Activated CD4-positive, alpha-beta T cell treated with anti-CD3 and anti-CD28 coated beads, Interleukin-2, amount 10 ng/mL, durations not matched to agents 7 days and 5 days (primary cell): ENCODE measurements around the gene GRB2. TPM values are rescaled to one million over a fixed set of nuclear protein-coding genes. Genes with fewer than 3 reads are reported as not detected.
"Not testable (repeated sequence)": the region's sequence is repeated elsewhere in the genome, so short reads cannot be mapped to it uniquely, and the experiment has no call there.

ENCODE experiments used
- CTCF ChIA-PET: fragments of 350-600 bp; sonication (Branson Sonifier 250); formaldehyde crosslinking; loops from one replicate; lab custom pipeline; 2021; ENCODE audit warnings: antibody characterized with exemption; lab: Charles Lee
- POLR2A ChIA-PET: fragments of 350-600 bp; sonication (Branson Sonifier 250); formaldehyde crosslinking; loops from one replicate; lab custom pipeline; 2021; ENCODE audit warnings: antibody characterized with exemption; lab: Charles Lee
- DNase-seq: peaks from one replicate; pipeline ENCODE4 v3.0.0-alpha.2; 2020
- H3K27ac Mint-ChIP-seq: one replicate; pipeline ENCODE4 v1.8.0; 2021; ENCODE audit warnings: mild to moderate bottlenecking, moderate library complexity, mixed read lengths
- H3K27me3 Mint-ChIP-seq: one replicate; pipeline ENCODE4 v1.8.0; 2021; ENCODE audit warnings: mixed read lengths
- H3K36me3 Mint-ChIP-seq: one replicate; pipeline ENCODE4 v1.8.0; 2021; ENCODE audit warnings: low read depth, mixed read lengths
- H3K4me1 Mint-ChIP-seq: one replicate; pipeline ENCODE4 v1.8.0; 2021; ENCODE audit warnings: mixed read lengths
- H3K4me3 Mint-ChIP-seq: one replicate; pipeline ENCODE4 v1.8.0; 2021; ENCODE audit warnings: mild to moderate bottlenecking, moderate library complexity, mixed read lengths
- H3K9me3 Mint-ChIP-seq: one replicate; pipeline ENCODE4 v1.8.0; 2021; ENCODE audit warnings: mixed read lengths
- total RNA-seq, 2 experiments: library from RNA; stranded (reverse); gene quantifications; one replicate each; pipeline ENCODE4 v1.2.3, GENCODE V29; 2021

GRB2 gene
- total RNA-seq, result 100 to 1,000 TPM; 136 to 150 TPM

- Mint-ChIP-seq H3K4me1 (peaks cover 48% of the 10 kb centered on the region), H3K27me3 (peaks cover 2% of the 10 kb centered on the region), H3K27ac (peak within 1 kb of the TSS; percentile 93), H3K9me3 (no peaks in the 10 kb centered on the region), H3K36me3 (peaks cover 10% of the 10 kb centered on the region), H3K4me3 (peak within 1 kb of the TSS; percentile 94)
- CTCF ChIA-PET, result interaction anchor here (0.6 to 2.4 kb wide), 13 partner anchors 9 to 528 kb away, joined by 3 to 8 read pairs (median 4); partner anchors contain the start of genes GGA3, MIF4GD, MRPS7 and RECQL5
- POLR2A ChIA-PET, result interaction anchor here (0.6 to 1.5 kb wide), 3 partner anchors 9 to 194 kb away, joined by 3 to 6 read pairs (median 4); partner anchors contain the start of gene MIF4GD
- DNase-seq, result peak; percentile 100
These were observed at the start of gene GRB2 for GRCh38 chr17:75405365-75406221. Gene GRB2, minus strand, starts transcription at chr17:75405678. Its CDS starts 12,050 bp downstream, at chr17:75393628.

GRCh38 chr17:75454672-75455071, 49.2 kb upstream of the GRB2 start:
- H3K27ac Mint-ChIP-seq, POLR2A ChIA-PET, H3K9me3 Mint-ChIP-seq, H3K27me3 Mint-ChIP-seq, H3K36me3 Mint-ChIP-seq, H3K4me3 Mint-ChIP-seq, DNase-seq: not testable (repeated sequence)
- CTCF ChIA-PET, result interaction anchor here (1.1 to 1.7 kb wide), 3 partner anchors 14 to 56 kb away, joined by 3 to 5 read pairs (median 5); no protein-coding TSS in a partner anchor
- peaks cover 32% of the 10 kb centered on the region for H3K4me1 Mint-ChIP-seq

- ChIA-PET POLR2A (no interaction called here), CTCF (interaction anchor here (0.5 to 1.7 kb wide), 4 partner anchors 14 to 57 kb away, joined by 3 to 5 read pairs (median 4); no protein-coding TSS in a partner anchor)
- H3K4me3 Mint-ChIP-seq, result no peak overlapping the region
- peaks cover 32% of the 10 kb centered on the region for H3K4me1 Mint-ChIP-seq
- H3K36me3 Mint-ChIP-seq, result peaks cover 2% of the 10 kb centered on the region
- H3K9me3 Mint-ChIP-seq, result no peaks in the 10 kb centered on the region
- H3K27me3 Mint-ChIP-seq, result no peaks in the 10 kb centered on the region
- no peak overlapping the region for H3K27ac Mint-ChIP-seq
- no peak for DNase-seq
These were observed 48.7 kb upstream of the GRB2 start for GRCh38 chr17:75454193-75454592.

DNA sequence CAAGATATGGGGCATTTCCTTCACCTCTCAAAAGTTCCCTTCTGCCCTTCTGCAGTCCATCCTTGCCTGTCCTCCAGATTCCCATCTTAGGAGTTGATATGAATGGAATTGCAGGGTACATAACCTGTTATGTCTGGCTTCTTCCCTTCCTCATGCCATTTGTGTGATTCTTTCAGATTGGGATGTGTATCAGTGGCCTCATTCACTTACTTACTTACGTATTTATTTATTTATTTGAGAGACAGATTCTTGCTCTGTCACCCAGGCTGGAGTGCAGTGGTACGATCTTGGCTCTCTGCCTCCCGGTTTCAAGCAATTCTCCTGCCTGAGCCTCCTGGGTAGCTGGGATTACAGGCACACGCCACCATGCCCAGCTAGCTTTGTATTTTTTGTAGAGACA, 44.8 kb upstream of the GRB2 start:
- Mint-ChIP-seq H3K4me3 (no peak overlapping the region), H3K27ac (no peak overlapping the region), H3K9me3 (no peaks in the 10 kb centered on the region), H3K36me3 (no peaks in the 10 kb centered on the region), H3K27me3 (no peaks in the 10 kb centered on the region), H3K4me1 (peaks cover 9% of the 10 kb centered on the region)
- CTCF ChIA-PET, result no interaction called here
- POLR2A ChIA-PET, result no interaction called here
- DNase-seq, result no peak

GRCh38 chr17:75447951-75448856, 42.7 kb upstream of the GRB2 start:
- DNase-seq, result no peak
- POLR2A ChIA-PET, result no interaction called here
- Mint-ChIP-seq H3K4me1 (no peaks in the 10 kb centered on the region), H3K36me3 (no peaks in the 10 kb centered on the region), H3K4me3 (no peak overlapping the region), H3K27ac (no peak overlapping the region), H3K9me3 (no peaks in the 10 kb centered on the region), H3K27me3 (no peaks in the 10 kb centered on the region)
- CTCF ChIA-PET, result interaction anchor here (0.7 to 1.6 kb wide), 4 partner anchors 8 to 361 kb away, joined by 3 to 5 read pairs (median 3); partner anchors contain the start of gene TMEM94

DNA sequence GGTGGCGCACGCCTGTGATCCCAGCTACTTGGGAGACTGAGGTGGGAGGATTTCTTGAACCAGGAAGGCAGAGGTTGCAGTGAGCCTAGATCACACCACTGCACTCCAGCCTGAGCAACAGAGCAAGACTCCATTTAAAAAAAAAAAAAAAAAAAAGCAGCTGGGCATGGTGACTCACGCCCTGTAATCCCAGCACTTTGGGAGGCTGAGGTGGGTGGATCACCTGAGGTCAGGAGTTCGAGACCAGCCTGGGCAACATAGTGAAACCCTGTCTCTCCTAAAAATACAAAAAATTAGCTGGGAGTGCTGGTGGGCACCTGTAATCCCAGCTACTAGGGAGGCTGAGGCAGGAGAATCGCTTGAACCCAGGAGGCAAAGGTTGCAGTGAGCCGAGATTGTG, 40.4 kb upstream of the GRB2 start:
- H3K36me3 Mint-ChIP-seq, H3K4me3 Mint-ChIP-seq, H3K27ac Mint-ChIP-seq, H3K27me3 Mint-ChIP-seq, DNase-seq, H3K9me3 Mint-ChIP-seq, H3K4me1 Mint-ChIP-seq, POLR2A ChIA-PET: not testable (repeated sequence)
- CTCF ChIA-PET, result interaction anchor here (0.6 kb wide), 1 partner anchor 1114 kb away, joined by 3 read pairs; no protein-coding TSS in a partner anchor

DNA sequence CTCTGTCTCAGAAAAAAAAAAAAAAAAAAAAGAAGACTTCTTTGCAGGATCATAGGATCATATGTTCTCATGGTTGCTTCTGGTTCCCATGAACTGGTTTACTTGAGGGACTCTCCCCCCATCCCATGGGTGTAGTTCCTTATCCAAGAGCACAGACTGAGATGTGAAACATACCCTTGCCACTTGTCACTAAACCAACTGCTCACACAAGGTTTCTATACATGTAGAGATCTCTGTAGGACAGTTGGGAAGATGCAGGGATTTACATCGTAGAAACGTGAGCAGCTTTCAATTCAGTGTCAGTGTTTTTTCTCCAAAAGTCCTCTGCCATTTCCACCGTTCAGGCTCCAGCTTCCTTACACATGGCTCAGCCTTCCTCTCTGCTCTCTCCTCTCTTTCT, 39.8 kb upstream of the GRB2 start:
- Mint-ChIP-seq H3K36me3 (no peaks in the 10 kb centered on the region), H3K27ac (no peak overlapping the region), H3K4me1 (no peaks in the 10 kb centered on the region), H3K4me3 (no peak overlapping the region), H3K9me3 (no peaks in the 10 kb centered on the region), H3K27me3 (peaks cover 2% of the 10 kb centered on the region)
- POLR2A ChIA-PET, result no interaction called here
- no peak for DNase-seq
- CTCF ChIA-PET, result no interaction called here

- peaks cover 2% of the 10 kb centered on the region for H3K27me3 Mint-ChIP-seq
- no peaks in the 10 kb centered on the region for H3K4me1 Mint-ChIP-seq
- DNase-seq, result no peak
- CTCF ChIA-PET, result interaction anchor here (0.6 to 0.9 kb wide), 4 partner anchors 10 to 163 kb away, joined by 3 read pairs; no protein-coding TSS in a partner anchor
- no peaks in the 10 kb centered on the region for H3K36me3 Mint-ChIP-seq
- H3K9me3 Mint-ChIP-seq, result no peaks in the 10 kb centered on the region
- H3K4me3 Mint-ChIP-seq, result no peak overlapping the region
- H3K27ac Mint-ChIP-seq, result no peak overlapping the region
- POLR2A ChIA-PET, result no interaction called here
These were observed 37.0 kb upstream of the GRB2 start for GRCh38 chr17:75442168-75443103.

DNA sequence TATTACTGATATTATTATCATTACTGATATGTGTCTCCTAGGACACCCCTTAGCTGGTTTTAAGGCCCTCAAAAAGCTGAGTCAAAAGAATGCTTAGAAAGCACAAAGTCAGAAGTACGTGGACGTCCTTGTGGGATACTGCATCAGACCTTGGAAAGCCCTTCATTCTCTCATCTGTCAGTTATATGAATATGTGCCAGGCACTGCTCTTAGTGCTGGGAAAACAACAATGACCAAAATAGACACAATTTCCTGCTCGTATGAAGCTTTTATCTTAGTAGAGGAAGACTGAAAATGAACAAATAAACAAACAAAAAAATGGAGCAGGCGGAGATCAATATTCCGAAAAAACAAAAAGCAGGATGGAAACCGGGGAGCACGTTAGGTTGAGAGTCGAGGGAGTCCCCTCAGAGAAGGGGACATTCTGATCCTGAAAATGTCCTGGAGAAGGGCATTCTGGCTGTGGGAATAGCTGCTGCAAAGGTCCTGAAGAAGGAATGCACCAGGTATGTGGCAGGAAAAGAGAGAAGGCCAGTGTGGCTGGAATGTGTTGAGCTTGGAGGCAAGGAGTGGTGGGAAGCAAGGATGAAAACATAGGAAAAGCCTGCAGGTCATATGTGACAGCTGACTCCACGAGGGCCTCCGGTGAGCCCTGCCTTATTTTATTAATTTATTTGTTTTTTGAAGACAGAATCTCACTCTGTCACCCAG, 35.4 kb upstream of the GRB2 start:
- H3K27me3 Mint-ChIP-seq, result peaks cover 4% of the 10 kb centered on the region
- ChIA-PET CTCF (interaction anchor here (0.8 to 1.9 kb wide), 2 partner anchors 13 to 21 kb away, joined by 3 to 5 read pairs; no protein-coding TSS in a partner anchor), POLR2A (no interaction called here)
- no peak overlapping the region for H3K4me3 Mint-ChIP-seq
- H3K4me1 Mint-ChIP-seq, result peaks cover 7% of the 10 kb centered on the region
- no peaks in the 10 kb centered on the region for H3K9me3 Mint-ChIP-seq
- H3K36me3 Mint-ChIP-seq, result no peaks in the 10 kb centered on the region
- no peak for DNase-seq
- no peak overlapping the region for H3K27ac Mint-ChIP-seq

GRCh38 chr17:75439287-75439686, 33.8 kb upstream of the GRB2 start:
- H3K27me3 Mint-ChIP-seq, result peaks cover 5% of the 10 kb centered on the region
- no peak overlapping the region for H3K4me3 Mint-ChIP-seq
- H3K27ac Mint-ChIP-seq, result no peak overlapping the region
- no peak for DNase-seq
- H3K36me3 Mint-ChIP-seq, result no peaks in the 10 kb centered on the region
- ChIA-PET CTCF (no interaction called here), POLR2A (no interaction called here)
- no peaks in the 10 kb centered on the region for H3K9me3 Mint-ChIP-seq
- H3K4me1 Mint-ChIP-seq, result peaks cover 14% of the 10 kb centered on the region

DNA sequence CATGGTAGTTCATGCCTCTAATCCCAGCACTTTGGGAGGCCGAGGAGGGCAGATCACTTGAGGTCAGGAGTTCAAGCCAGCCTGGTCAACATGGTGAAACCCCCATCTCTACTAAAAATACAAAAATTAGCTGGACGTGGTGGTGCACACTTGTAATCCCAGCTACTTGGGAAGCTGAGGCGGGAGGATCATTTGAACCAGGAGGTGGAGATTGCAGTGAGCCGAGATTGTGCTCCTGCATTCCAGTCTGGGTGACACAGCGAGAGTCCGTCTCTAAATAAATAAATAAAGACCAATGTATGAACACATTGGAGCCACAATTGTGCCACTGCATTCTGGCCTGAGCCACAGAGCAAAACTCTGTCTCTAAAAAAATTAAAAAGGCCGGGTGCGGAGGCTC, 31.9 kb upstream of the GRB2 start:
- not testable (repeated sequence) for H3K36me3 Mint-ChIP-seq, H3K27ac Mint-ChIP-seq, H3K4me3 Mint-ChIP-seq, DNase-seq, H3K9me3 Mint-ChIP-seq
- H3K4me1 Mint-ChIP-seq, result peaks cover 14% of the 10 kb centered on the region
- ChIA-PET CTCF (interaction anchor here (0.7 to 0.8 kb wide), 2 partner anchors 14 to 26 kb away, joined by 3 read pairs; no protein-coding TSS in a partner anchor), POLR2A (interaction anchor here (0.7 kb wide), 1 partner anchor 340 kb away, joined by 3 read pairs; no protein-coding TSS in a partner anchor)
- H3K27me3 Mint-ChIP-seq, result peaks cover 11% of the 10 kb centered on the region
